ENCODE measurements around the gene NR5A1.

DNA sequence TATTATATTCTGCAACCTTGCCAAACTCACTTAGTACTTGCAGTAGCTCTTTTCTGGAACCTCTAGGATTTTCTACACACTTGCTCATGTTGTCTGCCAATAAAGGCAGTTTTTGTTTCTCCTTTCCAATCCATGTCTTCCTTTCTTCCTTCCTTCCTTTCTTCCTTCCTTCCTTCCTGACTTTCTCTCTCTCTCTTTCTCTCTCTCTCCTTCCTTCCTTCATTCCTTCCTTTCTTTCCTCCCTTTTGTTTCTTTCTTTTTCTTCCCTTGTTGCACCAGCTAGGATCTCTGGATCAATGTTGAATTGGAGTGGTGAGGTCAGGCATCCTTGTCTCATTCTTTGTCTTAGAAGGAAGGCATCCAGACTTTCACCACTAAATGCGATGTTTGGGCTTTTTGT, 44.5 kb downstream of the NR5A1 start:
- TF ChIP-seq SRF (IDR thresholded peaks at IDR 0.05; ENCODE audit: low read depth): no peak
- no peak for TF ChIP-seq CTCF (IDR thresholded peaks at IDR 0.05 in 2 of 3, conservative IDR thresholded peaks at IDR 0.05 in 1 of 3; ENCODE audit: borderline replicate concordance in 1 of 3, insufficient read depth in 1 of 3, low read depth in 2 of 3, low read length in 2 of 3)

All from HCT116 (cell line).